CD4-positive, alpha-beta T cell treated with Interleukin-6 for 4 hours (primary cell): ENCODE results near the gene KIAA2012.

Experiments
- DNase-seq: peaks from one replicate; pipeline ENCODE4 v3.0.0-alpha.2; 2020; ENCODE audit warnings: mixed read lengths

The KIAA2012 gene

GRCh38 chr2:202154613-202155012 lies 81.6 kb downstream of the KIAA2012 start:
- DNase-seq = no peak

GRCh38 chr2:202157211-202157990 lies 84.3 kb downstream of the KIAA2012 start:
- DNase-seq = no peak

DNA sequence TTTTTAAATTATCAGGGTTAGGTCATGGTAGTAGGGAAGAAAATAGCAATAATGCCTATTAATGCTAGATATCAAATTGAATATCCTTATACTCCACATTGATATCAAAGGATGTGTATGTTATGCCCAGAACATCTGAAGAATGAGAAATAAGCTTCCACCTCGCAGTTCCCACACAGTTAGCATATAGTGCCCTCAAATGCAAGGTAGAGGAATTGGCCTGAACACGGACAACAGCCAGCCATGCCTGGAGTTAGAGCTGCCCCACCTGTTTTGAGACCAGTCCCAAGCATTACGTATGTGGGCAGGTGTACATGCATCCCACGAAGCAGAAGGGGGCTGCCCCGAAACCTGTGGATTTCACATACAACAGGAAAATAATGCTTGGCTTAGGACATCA lies 85.7 kb downstream of the KIAA2012 start:
- no peak for DNase-seq

DNA sequence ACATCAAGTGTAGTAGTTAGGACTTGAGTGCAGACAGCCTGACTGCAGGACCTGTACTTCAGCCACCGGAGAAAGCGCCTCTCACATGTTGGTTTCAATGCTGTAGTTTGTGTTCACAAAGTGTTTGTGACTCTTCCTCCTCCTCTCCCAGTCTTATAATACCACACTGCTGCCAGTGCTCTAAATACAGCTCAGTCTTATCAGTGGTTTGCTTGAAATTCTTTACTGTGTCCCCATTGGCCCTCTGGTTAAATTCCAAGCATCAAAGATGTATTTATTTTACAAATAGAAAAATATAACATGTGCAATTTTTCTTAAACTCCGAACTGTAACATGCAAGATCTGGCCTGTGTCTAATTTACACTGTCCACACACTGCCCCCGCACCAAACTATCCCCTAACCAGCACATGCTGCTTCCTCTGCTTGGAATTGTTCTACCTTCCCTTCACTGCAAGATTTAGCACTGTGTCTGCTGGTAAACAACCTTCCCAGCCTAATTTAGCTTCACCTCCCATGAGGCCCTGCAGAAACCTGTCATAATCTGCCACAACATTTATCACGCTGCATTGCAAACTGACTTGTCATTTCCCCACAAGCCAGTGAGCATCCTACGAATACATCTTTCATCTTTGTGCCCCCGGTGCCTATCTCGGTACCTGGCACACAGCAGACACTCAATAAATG lies 88.2 kb downstream of the KIAA2012 start:
- DNase-seq = no peak

DNA sequence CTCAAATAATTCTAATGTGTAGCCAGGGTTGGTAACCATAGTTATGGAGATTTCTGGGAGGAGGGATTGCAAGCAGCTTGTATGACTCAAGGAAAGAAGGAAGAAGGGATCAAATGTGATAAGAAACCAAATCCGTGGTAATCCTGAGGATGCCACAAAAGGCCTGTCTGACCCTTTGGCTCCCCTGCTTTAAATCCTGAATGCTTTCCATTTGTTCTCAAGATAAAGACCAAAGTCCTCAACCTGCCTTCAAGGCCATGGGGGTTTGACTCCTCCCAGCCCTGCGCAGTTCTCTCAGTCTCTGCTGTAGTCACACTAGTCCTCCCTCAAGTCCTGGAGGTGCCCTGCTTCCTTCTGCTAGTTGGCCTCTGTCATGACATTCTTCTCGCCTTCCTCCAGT lies 91.4 kb downstream of the KIAA2012 start:
- no peak for DNase-seq

DNA sequence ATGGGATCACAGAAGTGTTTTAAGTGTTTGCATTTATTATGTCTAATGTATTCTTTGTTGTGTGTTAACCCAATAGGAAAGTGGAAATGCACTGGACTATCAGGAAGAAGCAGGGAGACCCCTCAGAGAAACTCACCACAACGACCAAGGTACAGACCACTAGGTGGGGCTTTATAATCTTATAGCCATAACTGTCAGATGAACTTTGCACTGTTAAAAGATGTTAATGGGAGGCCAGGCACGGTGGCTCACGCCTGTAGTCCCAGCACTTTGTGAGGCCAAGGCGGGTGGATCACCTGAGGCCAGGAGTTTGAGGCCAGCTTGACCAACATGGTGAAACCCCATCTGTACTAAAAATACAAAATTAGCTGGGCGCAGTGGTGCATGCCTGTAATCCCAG lies 92.2 kb downstream of the KIAA2012 start:
- DNase-seq = no peak

DNA sequence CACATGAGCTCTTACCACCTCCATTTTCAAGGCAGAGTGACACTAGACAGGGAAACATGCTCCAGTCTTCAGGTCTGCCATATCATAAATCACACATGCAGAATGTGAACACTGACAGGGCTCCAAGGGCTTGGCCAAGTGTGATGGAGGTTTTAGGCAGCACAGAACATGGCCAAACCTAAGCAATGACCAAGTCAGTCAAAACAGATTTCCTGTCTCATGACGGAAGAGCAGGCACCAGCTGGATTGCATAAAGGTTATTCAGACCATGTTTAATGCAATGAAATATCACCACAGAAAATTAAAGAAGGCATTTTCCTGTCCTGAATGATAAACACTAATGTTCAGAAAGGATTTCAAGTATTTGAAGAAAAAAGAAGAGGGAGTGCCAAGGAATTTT lies 92.9 kb downstream of the KIAA2012 start:
- no peak for DNase-seq

DNA sequence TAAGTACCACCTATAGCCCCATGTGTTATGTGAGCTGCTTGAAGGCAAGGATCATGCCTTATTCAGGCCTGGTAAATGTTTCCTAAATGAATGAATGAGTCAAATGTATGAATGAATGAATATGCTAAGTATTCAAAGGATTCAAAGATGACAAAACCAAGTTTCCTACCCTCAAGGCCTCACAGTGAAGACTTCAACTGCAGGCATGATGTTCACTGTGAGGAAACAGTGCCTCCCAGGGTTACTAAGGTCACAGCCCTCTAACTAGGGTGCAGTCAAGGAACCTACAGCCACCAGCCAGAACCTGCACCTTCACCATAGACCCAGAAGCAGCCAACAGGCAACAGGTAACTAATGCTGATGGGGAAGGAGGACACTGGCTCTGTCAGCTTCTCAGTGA lies 96.1 kb downstream of the KIAA2012 start:
- DNase-seq = no peak

DNA sequence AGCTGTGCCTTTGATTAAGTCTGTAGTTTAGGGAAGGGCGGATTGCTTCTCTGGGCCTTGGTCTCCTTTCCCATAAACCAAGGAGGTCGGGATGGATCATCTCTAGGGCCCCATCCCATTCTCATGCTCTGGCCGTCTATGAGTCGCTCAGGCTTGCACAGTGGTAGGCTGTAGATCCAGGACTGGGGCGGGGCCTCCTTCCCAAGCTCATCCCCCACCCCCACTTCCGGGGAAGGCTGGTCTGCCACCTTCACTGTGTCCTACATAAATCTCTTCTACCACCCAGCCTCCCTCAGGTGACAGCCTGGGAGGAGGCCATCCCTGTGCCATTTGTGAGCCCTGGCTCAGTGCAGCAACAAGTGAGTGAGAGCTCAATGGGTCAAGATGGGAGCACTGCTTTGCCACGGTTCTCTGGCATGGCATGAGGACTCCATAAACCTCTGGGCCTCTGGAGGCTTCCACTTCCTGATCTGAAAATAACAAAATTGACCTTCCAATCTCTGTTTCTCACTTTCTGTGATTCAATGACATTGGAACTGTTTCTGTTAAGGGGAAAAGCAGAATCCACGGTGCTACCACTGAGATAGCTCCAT lies 96.9 kb downstream of the KIAA2012 start:
- DNase-seq = no peak

DNA sequence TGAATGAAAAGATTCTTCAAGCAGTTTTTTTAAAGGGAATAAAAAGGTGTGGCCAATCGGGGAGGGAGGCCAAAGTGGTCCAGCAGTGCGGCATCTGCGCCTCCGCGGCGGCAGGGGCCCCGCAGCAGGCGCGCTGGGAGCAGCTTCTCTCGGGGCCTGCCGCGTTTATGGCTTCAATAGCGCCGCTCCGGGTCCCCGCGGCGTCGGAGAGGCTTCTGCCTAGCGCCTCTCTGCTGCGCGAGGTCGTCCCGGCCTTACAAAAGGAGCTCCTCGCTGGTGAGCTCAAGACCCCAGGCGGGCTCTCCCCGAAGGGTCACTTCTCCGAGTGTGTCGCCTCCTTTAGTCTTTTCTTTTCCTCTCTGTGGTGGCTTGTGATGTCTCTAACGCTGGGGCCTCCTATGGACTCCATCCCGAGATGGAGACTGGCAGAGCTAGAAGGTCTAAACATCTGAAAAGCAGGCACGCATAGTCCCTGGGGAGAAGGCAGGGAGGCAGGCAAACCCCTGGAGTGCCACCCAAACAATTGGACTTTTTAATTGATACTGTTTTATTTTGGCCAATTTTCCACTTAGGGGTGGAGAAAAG lies 98.3 kb downstream of the KIAA2012 start:
- DNase-seq = no peak

DNA sequence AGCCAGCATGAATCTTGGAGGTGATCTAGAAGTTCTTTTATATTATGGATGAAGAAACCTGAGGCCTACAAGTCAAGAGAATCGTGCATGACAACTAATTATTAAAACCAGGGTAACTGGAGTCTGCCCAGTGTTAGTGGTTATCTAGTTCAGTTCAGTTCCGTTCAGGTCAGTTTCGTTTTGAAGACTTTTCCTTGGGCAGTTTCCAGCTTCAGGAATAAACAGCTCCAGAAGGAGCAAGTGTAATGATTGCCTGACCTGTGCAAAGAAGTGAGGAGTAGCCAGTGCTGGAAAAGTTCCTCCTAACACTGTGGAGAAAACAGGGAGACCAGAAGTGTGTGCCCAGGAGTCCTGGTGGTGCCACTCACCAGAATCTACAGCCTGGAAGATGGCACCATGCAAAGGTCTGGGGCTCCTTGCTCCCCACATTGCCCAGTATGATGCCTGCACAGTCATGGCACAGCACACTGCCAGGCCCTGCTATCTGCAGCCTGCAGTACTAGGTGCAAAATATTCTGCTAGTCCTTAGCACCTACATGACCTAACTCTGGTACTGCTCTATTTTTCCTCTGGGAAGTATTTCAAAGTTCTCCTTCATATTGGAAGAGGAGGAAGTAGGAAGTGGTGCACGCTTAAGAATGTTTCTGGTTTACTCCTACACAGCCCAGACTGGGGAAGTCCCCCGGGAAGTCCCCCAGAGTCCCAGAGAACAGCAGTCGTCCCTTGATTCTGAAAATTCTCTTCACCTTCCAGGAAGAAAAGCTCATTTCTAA lies 99.6 kb downstream of the KIAA2012 start:
- DNase-seq = no peak

- peak; percentile 57 for DNase-seq
Observed at GRCh38 chr2:202178346-202178958, 105.4 kb downstream of the KIAA2012 start.

DNA sequence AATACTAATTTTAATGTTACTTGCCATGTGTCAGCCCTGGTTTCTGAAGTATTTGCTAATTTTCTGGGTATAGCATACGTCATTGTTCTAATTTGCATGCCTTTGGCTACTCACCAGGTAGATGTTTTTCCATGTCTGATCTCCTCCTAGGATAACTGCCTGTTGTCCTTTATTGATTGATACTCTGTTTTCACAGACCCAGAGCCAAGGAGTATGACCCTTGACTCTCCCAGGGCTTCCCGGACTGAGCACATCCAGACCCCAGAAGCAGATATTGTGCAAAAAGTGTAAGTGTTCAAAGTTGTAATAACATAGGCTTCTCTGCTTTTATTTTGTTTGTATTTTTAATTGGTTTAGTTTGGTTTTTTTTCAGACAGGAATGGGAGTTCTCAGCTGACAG lies 111.5 kb downstream of the KIAA2012 start:
- no peak for DNase-seq

GRCh38 chr2:202185156-202185555 lies 112.1 kb downstream of the KIAA2012 start:
- DNase-seq = no peak

- DNase-seq = no peak
Observed at GRCh38 chr2:202186641-202187202, 113.7 kb downstream of the KIAA2012 start.

DNA sequence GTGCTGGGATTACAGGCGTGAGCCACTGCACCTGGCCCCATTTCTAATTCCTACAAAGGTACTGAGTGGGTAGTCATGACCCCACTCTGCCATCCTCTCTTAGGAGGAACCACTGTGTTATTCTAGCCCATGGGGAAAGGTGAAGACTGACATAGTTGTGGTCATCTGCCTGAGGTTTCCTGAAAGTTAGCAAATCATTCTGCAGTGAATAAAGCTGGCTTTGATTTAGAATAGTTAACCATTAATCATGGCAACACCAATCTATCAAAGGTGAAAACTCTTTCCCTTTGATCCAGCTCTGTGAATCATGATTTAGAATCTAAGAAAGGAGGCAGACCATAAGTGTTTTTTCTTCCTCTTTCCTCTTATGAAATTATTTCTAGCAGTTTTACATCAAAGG lies 114.5 kb downstream of the KIAA2012 start:
- DNase-seq = no peak

GRCh38 chr2:202193305-202193704 lies 120.2 kb downstream of the KIAA2012 start:
- no peak for DNase-seq

DNA sequence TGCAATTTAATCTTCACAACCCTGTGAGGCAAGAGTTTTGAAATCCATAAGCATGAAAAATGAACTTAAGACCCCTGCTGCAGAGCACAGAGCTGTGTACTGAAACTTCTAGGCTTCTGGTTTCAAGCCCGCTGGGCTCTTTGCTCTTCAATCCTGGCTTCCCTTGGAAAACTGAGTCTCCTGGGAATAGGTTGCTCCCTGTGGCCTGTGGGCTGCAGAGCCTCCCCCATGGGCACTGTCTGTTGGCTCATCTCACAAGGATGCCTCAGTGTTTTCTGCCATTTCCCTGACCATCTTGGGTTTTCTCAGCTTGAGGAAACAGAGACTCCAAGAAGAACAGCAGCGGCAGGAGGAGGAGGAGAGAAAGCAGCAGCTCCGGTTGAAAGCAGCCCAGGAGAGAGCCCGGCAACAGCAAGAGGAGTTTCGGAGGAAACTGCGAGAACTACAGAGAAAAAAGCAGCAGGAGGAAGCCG lies 120.9 kb downstream of the KIAA2012 start:
- no peak for DNase-seq

GRCh38 chr2:202194418-202194817 lies 121.4 kb downstream of the KIAA2012 start:
- DNase-seq = no peak

DNA sequence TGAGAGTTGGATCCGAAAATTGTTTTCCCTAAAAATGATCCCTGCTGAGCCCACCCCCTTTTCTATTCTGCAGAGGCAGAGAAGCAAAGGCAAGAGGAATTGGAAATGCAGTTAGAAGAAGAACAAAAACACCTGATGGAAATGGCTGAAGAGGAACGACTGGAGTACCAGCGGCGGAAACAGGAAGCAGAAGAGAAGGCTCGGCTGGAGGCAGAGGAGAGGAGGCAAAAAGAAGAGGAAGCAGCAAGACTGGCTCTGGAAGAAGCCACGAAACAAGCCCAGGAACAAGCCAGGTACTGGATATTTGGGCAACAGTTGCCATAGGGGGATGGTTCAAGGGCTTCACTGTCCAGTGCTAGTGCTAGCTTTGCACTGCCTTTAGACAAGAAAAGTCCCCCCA lies 123.7 kb downstream of the KIAA2012 start:
- no peak for DNase-seq

DNA sequence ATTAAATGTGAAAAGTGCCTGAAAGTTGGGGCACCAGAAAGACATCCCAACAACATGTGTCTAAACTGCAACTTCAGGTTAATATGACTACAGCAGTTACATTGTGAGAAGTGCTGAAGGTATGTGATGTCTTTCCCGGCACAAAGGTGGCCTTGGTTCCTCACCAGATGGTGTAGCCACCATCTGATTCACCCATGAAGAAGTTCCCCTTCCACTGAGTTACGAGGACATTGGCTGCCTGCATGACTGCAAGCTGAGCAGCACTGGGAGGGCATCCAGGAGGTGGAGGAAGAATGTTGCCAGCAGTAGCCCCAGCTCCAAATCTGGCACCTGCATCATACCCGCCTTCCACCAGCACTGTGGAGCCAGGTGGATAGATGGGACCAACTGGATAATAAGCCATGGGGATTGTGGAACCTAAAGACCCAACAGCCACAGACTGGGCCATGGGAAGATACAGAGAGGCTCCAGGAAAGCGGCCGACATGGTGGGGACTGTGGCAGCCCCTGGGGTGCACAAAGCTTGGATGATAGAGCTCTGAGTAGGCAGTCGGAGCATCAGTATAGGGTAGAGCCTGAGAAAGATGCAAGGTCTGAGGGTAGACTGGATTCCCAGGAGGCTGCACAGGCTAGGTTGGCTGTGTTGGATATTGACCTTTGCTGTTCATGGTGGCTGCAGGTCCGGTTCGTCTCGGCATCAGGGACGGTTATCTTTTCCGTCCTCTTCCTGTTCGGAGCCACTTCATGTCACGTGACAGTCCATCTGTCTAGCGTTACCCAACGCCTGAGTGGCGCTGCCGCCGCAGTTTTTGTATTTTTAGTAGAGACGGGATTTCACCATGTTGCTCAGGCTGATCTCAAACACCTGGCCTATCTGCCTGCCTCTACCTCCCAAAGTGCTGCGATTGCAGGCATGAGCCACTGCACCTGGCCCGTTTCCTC lies 128.4 kb downstream of the KIAA2012 start:
- no peak for DNase-seq
